Tibial artery (tissue), 4 donors: Measurements from ENCODE around the gene CTNND2.

Experiments used
- DNase-seq, 2 donors: peaks; one replicate each; pipeline ENCODE4 v3.0.0-alpha.2; 2019
- H3K27ac ChIP-seq, 2 donors: fragments of 200-600 bp; sonication (generic) in 1 of 2; 1 replicate in 1 of 2; 2 replicates in 1 of 2; pipeline ENCODE4 v1.5.1; 2018 to 2019; ENCODE audit warnings: mild to moderate bottlenecking in 1 of 2
- H3K27me3 ChIP-seq, 2 donors: fragments of 200-600 bp; sonication (generic) in 1 of 2; one replicate each; pipeline versions ENCODE4 v1.5.1 to v1.6.0; 2016 to 2019
- H3K36me3 ChIP-seq, 3 donors: fragments of 200-600 bp; sonication (generic) in 2 of 3; one replicate each; pipeline ENCODE4 v1.5.1; 2016 to 2019; ENCODE audit warnings: mild to moderate bottlenecking in 2 of 3
- H3K4me1 ChIP-seq, 4 donors: fragments of 200-600 bp; sonication (generic) in 2 of 4; 1 replicate in 3 of 4; 2 replicates in 1 of 4; pipeline ENCODE4 v1.5.1; 2016 to 2019
- H3K4me3 ChIP-seq, 2 donors: fragments of 200-600 bp; sonication (generic) in 1 of 2; 1 replicate in 1 of 2; 2 replicates in 1 of 2; pipeline ENCODE4 v1.5.1; 2018 to 2019; ENCODE audit warnings: mild to moderate bottlenecking in 2 of 2
- H3K9me3 ChIP-seq, 3 donors: fragments of 200-600 bp; sonication (generic) in 1 of 3; one replicate each; pipeline ENCODE4 v1.5.1; 2016 to 2019
- CTCF ChIP-seq, 2 experiments: fragments of 200-600 bp in 1 of 2; fragments of 450-650 bp in 1 of 2; IDR thresholded peaks; one replicate each; pipeline ENCODE4 v1.5.1; 2017 to 2019; ENCODE audit warnings: antibody characterized with exemption in 2 of 2, mild to moderate bottlenecking in 1 of 2, moderate library complexity in 1 of 2
- intact Hi-C: fragments of 100-400 bp; cut with DNase I; formaldehyde crosslinking; loops from one replicate; pipeline ENCODE4 v1.15.0; 2023; ENCODE audit warnings: low total_unique reads

The CTNND2 gene

DNA sequence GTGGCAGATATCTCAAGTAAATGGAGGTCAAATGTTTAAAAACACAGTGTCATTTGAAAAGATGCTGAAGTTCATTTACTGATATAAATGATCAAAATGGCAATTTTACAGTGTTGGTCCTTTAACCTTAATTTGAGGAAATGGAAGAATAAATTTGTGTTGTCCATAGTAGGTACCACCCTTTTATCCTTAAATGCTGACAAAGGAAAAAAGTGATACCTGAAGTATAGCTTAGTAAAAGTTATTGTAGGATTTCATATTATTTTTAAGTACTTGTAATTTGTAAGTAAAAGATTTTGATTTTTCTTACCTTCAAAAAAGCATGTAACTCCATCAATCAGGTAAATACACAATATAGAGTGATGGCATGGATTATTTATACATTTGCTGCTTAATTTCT, 976.6 kb downstream of the CTNND2 start:
- H3K4me1 ChIP-seq: no peaks in the 10 kb centered on the region
- peaks cover 0 to 6% (median 0%) of the 10 kb centered on the region in 3 donors for H3K9me3 ChIP-seq
- H3K27me3 ChIP-seq: no peaks in the 10 kb centered on the region
- no peak overlapping the region for H3K4me3 ChIP-seq
- H3K36me3 ChIP-seq: no peaks in the 10 kb centered on the region
- no peak for DNase-seq
- intact Hi-C loops: no loop called here
- H3K27ac ChIP-seq: no peak overlapping the region
- no peak for TF ChIP-seq CTCF (IDR thresholded peaks at IDR 0.05)

DNA sequence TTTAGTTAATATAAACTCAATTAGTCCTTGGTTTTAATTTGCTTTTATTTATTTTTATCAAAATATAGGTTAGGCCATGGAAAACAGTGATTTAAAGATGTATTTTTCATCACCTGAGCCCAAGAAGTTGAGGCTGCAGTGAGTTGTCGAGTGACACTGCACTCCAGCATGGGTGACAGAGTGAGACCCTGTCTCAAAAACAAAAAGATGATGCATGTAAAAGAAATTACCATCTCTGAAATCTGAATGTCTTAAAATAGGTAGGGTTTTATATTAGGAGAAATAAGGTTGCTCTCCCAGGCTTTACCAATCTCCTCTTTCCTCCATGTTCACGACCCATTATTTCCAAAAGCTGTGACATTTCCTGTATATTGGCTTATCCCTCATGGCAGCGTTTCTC, 980.9 kb downstream of the CTNND2 start:
- intact Hi-C loops: no loop called here
- no peaks in the 10 kb centered on the region for H3K4me1 ChIP-seq
- no peak for TF ChIP-seq CTCF (IDR thresholded peaks at IDR 0.05)
- H3K36me3 ChIP-seq: no peaks in the 10 kb centered on the region
- H3K27ac ChIP-seq: no peak overlapping the region
- no peak overlapping the region for H3K4me3 ChIP-seq
- H3K27me3 ChIP-seq: no peaks in the 10 kb centered on the region
- DNase-seq: no peak
- no peaks in the 10 kb centered on the region for H3K9me3 ChIP-seq
